Brain microvascular endothelial cell (primary cell): ENCODE data around the gene PPP2R2C.

Experiments used
- DNase-seq: peaks from one replicate; pipeline ENCODE4 v3.0.0-alpha.2; 2020
- H3K27ac ChIP-seq: fragments of 250-450 bp; sonication (Bioruptor Pico); 2 replicates; pipeline ENCODE4 v1.5.1; 2020; ENCODE audit warnings: mild to moderate bottlenecking, moderate library complexity
- H3K27me3 ChIP-seq: fragments of 250-450 bp; sonication (Bioruptor Pico); replicated peaks from 2 replicates; pipeline ENCODE4 v1.5.1; 2020; ENCODE audit warnings: mild to moderate bottlenecking
- H3K36me3 ChIP-seq: fragments of 250-450 bp; sonication (Bioruptor Pico); replicated peaks from 2 replicates; pipeline ENCODE4 v1.5.1; 2020; ENCODE audit warnings: mild to moderate bottlenecking
- H3K4me3 ChIP-seq: 2 replicates; pipeline ENCODE4 v1.5.1; 2011; ENCODE audit warnings: low read depth, mild to moderate bottlenecking, control low read depth, low read length, moderate library complexity
- in situ Hi-C: cut with HindIII; loops from 2 replicates; pipeline ENCODE4 v1.10.0; 2017; ENCODE audit warnings: low sequenced_read_pairs, low pct_ligation_motif_present
- TF ChIP-seq, protein P1 (sequence below): IDR thresholded peaks from 2 replicates; pipeline ENCODE4 v1.5.1; 2011; ENCODE audit warnings: low read depth, mild to moderate bottlenecking, moderate library complexity, low read length, control low read depth, inconsistent platforms; ENCODE audit errors: missing control alignments

The PPP2R2C gene

DNA sequence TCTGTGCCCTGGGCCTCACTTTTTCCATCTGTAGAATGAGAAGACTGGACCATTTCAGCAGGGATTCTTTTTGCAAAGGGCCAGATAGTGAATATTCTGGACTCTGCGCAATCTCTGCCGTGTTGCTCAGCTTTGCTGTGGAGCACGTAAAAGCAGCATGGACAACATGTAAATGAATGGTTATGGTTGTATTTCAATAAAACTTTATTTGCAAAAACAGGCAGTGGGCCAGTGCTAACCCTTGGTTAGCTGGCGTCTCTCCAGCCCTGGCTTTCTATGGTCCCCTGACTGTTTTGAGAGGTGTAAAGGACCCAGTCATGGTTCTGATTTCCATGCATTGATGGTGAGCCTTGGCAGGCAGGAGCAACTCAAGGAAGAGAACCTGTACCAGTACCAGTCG, 184.1 kb downstream of the PPP2R2C start:
- peaks cover 3% of the 10 kb centered on the region for H3K36me3 ChIP-seq
- in situ Hi-C loops = no loop called here
- DNase-seq = no peak
- H3K27me3 ChIP-seq = no peaks in the 10 kb centered on the region
- no peak overlapping the region for H3K27ac ChIP-seq
- H3K4me3 ChIP-seq = no peak overlapping the region
- TF ChIP-seq, protein P1, sequence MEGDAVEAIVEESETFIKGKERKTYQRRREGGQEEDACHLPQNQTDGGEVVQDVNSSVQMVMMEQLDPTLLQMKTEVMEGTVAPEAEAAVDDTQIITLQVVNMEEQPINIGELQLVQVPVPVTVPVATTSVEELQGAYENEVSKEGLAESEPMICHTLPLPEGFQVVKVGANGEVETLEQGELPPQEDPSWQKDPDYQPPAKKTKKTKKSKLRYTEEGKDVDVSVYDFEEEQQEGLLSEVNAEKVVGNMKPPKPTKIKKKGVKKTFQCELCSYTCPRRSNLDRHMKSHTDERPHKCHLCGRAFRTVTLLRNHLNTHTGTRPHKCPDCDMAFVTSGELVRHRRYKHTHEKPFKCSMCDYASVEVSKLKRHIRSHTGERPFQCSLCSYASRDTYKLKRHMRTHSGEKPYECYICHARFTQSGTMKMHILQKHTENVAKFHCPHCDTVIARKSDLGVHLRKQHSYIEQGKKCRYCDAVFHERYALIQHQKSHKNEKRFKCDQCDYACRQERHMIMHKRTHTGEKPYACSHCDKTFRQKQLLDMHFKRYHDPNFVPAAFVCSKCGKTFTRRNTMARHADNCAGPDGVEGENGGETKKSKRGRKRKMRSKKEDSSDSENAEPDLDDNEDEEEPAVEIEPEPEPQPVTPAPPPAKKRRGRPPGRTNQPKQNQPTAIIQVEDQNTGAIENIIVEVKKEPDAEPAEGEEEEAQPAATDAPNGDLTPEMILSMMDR = no peak

DNA sequence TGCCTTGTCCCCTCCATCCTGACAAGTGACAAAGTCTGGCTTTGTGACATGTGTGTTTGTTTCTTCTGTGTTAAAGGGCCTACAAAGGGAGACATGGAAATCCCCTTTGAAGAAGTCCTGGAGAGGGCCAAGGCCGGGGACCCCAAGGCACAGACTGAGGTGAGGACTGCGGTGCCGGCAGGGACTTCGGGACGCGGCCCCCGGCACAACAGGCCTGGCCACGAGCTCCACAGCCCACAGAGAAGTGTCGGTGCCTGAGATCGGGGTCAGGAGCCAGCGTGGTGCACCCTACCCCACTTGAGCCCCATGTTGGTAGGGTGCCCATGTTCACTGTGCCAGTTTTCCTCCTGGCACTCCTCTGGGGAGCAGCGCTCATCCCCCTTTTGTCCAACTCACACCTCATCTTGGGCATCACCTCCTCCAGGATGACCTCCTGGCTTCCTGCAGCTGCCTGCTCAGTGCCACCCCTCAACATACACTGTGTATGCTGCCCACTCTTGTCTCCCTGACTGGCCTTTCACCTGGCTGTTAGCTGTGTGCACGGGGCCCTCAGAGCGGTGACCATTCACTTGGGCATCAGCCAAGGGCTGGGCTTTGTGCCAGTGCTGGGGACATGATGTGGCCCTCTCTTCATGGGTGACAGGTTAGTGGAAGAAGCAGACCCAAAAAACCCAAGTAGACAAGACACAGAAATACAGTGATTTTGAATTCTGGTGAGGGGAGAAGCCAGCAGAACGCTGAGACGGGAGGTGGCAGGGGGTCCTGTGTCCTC, 185.2 kb downstream of the PPP2R2C start:
- peaks cover 3% of the 10 kb centered on the region for H3K36me3 ChIP-seq
- TF ChIP-seq, protein P1 = no peak
- in situ Hi-C loops = no loop called here
- H3K27me3 ChIP-seq = no peaks in the 10 kb centered on the region
- H3K4me3 ChIP-seq = no peak overlapping the region
- no peak for DNase-seq
- H3K27ac ChIP-seq = no peak overlapping the region

DNA sequence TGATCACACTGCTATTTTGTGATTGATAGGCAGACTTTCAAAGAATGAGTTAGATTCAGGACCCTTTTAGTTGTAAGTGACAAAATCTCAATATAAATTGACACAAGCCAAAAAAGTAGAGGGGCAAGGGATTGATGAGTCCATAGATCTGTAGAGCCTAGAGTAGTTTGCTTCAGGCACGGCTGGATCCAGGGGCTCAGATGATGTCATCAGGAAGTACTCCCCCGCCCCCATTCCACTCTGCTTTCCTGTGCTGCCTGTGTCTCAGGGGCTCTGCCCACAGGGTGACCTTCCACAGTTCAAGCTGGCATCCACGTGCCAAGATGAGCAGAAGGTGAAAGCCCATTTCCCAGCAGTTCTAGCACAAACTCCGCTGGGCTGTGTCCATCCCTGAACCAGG, 189.1 kb downstream of the PPP2R2C start:
- in situ Hi-C loops = no loop called here

DNA sequence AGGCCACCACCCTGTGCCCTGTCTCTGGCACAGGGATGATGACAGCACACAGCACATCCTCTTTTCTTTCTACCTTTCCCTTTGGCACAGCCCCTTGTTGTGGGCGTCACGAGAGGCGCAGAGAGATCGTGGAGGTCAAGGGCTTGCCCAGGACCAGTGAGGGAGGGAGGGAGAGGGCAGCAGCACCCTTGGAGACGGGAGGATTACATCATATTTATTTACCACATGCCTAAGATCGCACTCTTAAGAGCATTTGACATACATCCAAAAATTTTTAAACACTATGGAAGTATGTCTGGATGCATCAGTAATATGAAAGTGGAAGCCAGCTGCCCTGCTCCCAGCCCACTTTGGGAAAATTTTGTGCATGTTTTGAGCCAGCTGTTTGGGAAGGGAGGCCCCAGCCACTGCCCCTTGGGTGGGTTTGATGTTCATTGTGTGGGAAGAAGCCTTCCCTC, 190.1 kb downstream of the PPP2R2C start:
- no peak for DNase-seq
- Histone ChIP-seq H3K36me3 (no peaks in the 10 kb centered on the region), H3K27me3 (no peaks in the 10 kb centered on the region), H3K4me3 (no peak overlapping the region), H3K27ac (no peak overlapping the region)
- in situ Hi-C loops = no loop called here
- TF ChIP-seq, protein P1 = no peak

More for the DNA sequence above, 189.1 kb downstream of the PPP2R2C start:
- TF ChIP-seq, protein P1 = no peak
- Histone ChIP-seq H3K27ac (no peak overlapping the region), H3K36me3 (no peaks in the 10 kb centered on the region), H3K27me3 (no peaks in the 10 kb centered on the region), H3K4me3 (no peak overlapping the region)
- DNase-seq = no peak

DNA sequence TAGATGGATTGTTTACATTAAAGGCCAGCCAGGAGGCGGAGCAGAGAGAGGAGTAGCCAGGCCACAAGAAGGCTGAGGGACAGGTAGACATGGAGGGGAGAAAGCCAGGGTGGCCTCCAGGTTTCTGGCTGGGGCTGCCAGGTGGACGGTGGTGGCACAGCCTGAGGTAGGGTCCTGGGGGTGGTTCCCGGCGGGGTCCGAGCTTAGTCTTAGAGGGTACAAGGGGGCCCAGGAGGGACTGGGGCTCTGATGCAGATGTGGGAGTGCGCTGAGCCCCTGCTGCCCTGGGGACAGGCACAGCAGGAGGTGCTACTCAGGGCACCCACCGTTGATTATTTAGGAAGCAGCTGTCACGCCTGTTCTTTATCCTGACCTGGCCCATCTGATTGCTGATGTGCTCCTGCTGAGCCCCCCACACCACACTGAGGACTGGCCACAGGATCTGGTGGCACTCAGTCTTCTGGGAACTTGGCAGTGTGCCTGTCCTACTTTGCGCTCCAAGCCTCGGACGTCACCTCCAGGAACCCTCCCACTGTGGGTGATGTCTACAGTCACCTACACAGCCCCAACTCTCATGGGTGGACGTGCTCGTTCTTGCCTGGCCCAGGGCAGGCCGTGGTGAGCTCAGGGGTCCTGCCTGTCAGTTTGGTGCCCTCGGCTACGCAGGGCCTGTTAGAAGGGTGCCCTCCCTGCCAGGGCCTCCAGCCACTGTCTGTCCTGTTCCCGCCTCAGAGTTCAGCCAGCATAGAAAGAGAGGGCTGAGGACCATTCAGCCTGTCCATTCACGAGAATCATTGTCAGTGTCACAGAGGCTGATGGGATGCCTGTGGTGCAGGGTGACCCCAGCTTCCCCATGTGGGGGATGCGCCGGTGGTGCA, 190.7 kb downstream of the PPP2R2C start:
- no peaks in the 10 kb centered on the region for H3K36me3 ChIP-seq
- H3K27ac ChIP-seq = no peak overlapping the region
- DNase-seq = no peak
- H3K4me3 ChIP-seq = no peak overlapping the region
- in situ Hi-C loops = no loop called here
- no peaks in the 10 kb centered on the region for H3K27me3 ChIP-seq
- TF ChIP-seq, protein P1 = no peak
